ENCODE data around the gene FBXW12.

FBXW12 gene

DNA sequence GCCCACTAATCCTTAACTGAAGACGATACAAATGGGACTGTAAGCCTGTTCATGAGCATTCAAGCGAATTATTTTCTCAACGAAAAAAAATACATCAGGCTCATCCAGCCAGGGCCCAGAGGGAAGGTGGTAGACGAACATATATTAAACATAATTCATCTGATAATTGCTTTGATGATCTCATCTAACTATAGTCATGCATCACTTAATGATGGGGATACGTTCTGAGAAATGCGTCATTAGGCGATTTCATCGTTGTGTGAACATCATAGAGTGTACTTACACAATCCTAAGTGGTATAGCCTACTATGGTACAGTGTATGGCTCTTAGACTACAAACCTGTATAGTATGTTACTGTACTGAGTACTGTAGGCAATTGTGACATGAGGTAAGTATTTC is 28.6 kb upstream of the FBXW12 start:
- no peak for TF ChIP-seq SIN3A (IDR thresholded peaks at IDR 0.05; ENCODE audit: borderline replicate concordance, insufficient read depth, low read length)
- no peak for TF ChIP-seq FOXP2 (optimal IDR thresholded peaks at IDR 0.05; ENCODE audit: borderline replicate concordance, extremely low read depth, extremely low read length, insufficient read depth)
- TF ChIP-seq POLR2AphosphoS5 (IDR thresholded peaks at IDR 0.05; ENCODE audit: low read depth, low read length) = no peak
- TF ChIP-seq, protein P1, sequence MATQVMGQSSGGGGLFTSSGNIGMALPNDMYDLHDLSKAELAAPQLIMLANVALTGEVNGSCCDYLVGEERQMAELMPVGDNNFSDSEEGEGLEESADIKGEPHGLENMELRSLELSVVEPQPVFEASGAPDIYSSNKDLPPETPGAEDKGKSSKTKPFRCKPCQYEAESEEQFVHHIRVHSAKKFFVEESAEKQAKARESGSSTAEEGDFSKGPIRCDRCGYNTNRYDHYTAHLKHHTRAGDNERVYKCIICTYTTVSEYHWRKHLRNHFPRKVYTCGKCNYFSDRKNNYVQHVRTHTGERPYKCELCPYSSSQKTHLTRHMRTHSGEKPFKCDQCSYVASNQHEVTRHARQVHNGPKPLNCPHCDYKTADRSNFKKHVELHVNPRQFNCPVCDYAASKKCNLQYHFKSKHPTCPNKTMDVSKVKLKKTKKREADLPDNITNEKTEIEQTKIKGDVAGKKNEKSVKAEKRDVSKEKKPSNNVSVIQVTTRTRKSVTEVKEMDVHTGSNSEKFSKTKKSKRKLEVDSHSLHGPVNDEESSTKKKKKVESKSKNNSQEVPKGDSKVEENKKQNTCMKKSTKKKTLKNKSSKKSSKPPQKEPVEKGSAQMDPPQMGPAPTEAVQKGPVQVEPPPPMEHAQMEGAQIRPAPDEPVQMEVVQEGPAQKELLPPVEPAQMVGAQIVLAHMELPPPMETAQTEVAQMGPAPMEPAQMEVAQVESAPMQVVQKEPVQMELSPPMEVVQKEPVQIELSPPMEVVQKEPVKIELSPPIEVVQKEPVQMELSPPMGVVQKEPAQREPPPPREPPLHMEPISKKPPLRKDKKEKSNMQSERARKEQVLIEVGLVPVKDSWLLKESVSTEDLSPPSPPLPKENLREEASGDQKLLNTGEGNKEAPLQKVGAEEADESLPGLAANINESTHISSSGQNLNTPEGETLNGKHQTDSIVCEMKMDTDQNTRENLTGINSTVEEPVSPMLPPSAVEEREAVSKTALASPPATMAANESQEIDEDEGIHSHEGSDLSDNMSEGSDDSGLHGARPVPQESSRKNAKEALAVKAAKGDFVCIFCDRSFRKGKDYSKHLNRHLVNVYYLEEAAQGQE (IDR thresholded peaks at IDR 0.05; ENCODE audit: insufficient read depth in 1 of 2, low read depth in 2 of 2, low read length in 2 of 2) = no peak
- TF ChIP-seq TAF1 (IDR thresholded peaks at IDR 0.05; ENCODE audit: borderline replicate concordance, insufficient read depth, low read length) = no peak

DNA sequence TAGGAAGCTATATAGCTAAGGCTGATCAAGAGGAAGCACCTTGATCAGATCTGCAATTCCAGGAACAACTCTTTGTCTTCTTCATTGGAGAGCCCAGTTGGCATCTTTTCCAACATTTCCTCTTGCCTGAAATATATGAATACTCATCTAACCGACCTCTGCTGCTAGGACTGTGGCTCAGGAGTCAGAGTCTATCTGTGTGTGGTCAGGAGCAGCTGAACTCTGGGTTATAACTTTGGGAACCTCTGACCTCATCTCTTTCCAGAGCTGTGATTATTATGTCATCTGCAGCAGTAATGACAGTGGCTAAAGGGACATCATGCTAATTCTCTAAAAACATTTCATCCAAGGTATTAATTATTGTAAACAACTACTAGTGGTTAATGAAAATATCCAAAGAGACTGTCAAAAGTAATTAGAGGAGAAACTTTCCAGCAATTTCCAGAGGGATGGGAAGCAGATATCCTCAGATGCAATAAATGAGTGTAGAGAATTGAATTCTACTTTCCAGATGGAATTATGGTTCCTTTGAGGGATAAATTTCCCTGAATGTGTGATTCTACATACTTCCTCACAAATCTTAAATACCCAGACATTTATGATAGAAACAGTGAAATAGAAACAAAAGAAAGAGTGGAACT is 27.0 kb upstream of the FBXW12 start:
- TF ChIP-seq, protein P1 (IDR thresholded peaks at IDR 0.05; ENCODE audit: insufficient read depth in 1 of 2, low read depth in 2 of 2, low read length in 2 of 2) = no peak
- TF ChIP-seq SIN3A (IDR thresholded peaks at IDR 0.05; ENCODE audit: borderline replicate concordance, insufficient read depth, low read length) (no peak), POLR2AphosphoS5 (IDR thresholded peaks at IDR 0.05; ENCODE audit: low read depth, low read length) (no peak), TAF1 (IDR thresholded peaks at IDR 0.05; ENCODE audit: borderline replicate concordance, insufficient read depth, low read length) (no peak), FOXP2 (optimal IDR thresholded peaks at IDR 0.05; ENCODE audit: borderline replicate concordance, extremely low read depth, extremely low read length, insufficient read depth) (no peak)

DNA sequence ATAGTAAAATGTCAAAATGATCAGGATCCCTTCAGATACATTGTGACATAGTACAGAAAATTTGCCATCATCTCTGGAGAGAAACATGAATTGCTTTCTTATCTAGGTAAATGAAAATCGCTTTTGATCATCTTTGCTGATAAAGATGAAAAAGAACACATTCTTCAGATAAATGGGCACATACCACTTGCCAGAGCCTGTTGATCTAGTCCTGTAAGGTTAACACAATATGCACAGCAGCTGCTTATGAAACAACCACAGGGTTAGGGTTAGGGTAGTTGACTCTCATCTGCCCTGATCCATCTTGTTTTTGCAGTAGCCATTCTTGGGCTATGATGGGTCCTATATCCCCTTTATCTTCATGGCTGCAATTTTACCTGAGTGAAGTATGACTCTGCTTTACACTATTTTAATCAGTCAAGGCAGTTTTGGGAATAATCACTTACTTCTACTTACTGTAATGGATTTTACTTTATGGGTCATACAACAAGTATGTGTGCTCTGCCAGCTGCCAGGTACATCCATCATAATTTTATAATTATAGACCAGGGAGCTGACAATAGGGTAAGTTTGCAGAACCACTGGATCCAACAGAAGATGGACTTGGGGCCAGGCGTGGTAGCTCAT is 26.0 kb upstream of the FBXW12 start:
- TF ChIP-seq SIN3A (IDR thresholded peaks at IDR 0.05; ENCODE audit: borderline replicate concordance, insufficient read depth, low read length) (no peak), FOXP2 (optimal IDR thresholded peaks at IDR 0.05; ENCODE audit: borderline replicate concordance, extremely low read depth, extremely low read length, insufficient read depth) (no peak), POLR2AphosphoS5 (IDR thresholded peaks at IDR 0.05; ENCODE audit: low read depth, low read length) (no peak), TAF1 (IDR thresholded peaks at IDR 0.05; ENCODE audit: borderline replicate concordance, insufficient read depth, low read length) (no peak)
- TF ChIP-seq, protein P1 (IDR thresholded peaks at IDR 0.05; ENCODE audit: insufficient read depth in 1 of 2, low read depth in 2 of 2, low read length in 2 of 2) = no peak

DNA sequence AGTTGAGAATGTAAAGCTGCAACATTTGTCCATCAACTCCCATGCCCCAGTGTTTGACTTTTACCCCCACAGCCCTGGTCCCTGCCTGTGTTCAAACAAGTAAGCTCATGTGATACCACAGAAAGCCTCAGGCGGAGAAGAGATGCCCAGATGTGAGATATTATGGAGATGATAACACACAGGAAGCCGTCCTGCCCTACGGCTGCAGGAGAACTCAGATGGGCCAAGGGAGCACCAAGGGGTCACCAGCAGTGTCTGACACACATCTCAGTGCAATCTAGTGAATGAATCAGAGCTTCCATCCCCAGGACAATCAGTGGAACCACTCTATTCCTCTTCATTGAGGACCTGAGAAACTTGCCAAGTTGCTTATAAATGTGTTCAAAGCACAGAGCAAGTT is 24.5 kb upstream of the FBXW12 start:
- TF ChIP-seq SIN3A (IDR thresholded peaks at IDR 0.05; ENCODE audit: borderline replicate concordance, insufficient read depth, low read length) (no peak), FOXP2 (optimal IDR thresholded peaks at IDR 0.05; ENCODE audit: borderline replicate concordance, extremely low read depth, extremely low read length, insufficient read depth) (no peak), TAF1 (IDR thresholded peaks at IDR 0.05; ENCODE audit: borderline replicate concordance, insufficient read depth, low read length) (no peak), POLR2AphosphoS5 (IDR thresholded peaks at IDR 0.05; ENCODE audit: low read depth, low read length) (no peak)
- TF ChIP-seq, protein P1 (IDR thresholded peaks at IDR 0.05; ENCODE audit: insufficient read depth in 1 of 2, low read depth in 2 of 2, low read length in 2 of 2) = no peak
